HUES48 (cell line): ENCODE data around the gene PDE8B.

Experiments
- H3K27ac ChIP-seq: one replicate; pipeline ENCODE4 v1.7.0; 2013; ENCODE audit warnings: low read depth, low read length, inconsistent platforms
- H3K27me3 ChIP-seq: 2 replicates; pipeline ENCODE4 v1.6.1; 2013; ENCODE audit warnings: mild to moderate bottlenecking, low read length; ENCODE audit not compliant: control insufficient read depth, insufficient read depth
- H3K36me3 ChIP-seq: 2 replicates; pipeline ENCODE4 v1.6.1; 2013; ENCODE audit warnings: low read length; ENCODE audit not compliant: control insufficient read depth, insufficient read depth
- H3K4me1 ChIP-seq: 2 replicates; pipeline ENCODE4 v1.6.1; 2013; ENCODE audit warnings: mild to moderate bottlenecking, low read length; ENCODE audit not compliant: control insufficient read depth, insufficient read depth
- H3K4me3 ChIP-seq: 2 replicates; pipeline ENCODE4 v1.5.1; 2013; ENCODE audit warnings: mild to moderate bottlenecking, low read depth, low read length
- H3K9ac ChIP-seq: 2 replicates; pipeline ENCODE4 v1.6.1; 2013; ENCODE audit warnings: mild to moderate bottlenecking, low read depth, low read length, moderate library complexity
- H3K9me3 ChIP-seq: 2 replicates; pipeline ENCODE4 v1.6.1; 2013; ENCODE audit warnings: low read length; ENCODE audit not compliant: control insufficient read depth, insufficient read depth

The PDE8B gene

DNA sequence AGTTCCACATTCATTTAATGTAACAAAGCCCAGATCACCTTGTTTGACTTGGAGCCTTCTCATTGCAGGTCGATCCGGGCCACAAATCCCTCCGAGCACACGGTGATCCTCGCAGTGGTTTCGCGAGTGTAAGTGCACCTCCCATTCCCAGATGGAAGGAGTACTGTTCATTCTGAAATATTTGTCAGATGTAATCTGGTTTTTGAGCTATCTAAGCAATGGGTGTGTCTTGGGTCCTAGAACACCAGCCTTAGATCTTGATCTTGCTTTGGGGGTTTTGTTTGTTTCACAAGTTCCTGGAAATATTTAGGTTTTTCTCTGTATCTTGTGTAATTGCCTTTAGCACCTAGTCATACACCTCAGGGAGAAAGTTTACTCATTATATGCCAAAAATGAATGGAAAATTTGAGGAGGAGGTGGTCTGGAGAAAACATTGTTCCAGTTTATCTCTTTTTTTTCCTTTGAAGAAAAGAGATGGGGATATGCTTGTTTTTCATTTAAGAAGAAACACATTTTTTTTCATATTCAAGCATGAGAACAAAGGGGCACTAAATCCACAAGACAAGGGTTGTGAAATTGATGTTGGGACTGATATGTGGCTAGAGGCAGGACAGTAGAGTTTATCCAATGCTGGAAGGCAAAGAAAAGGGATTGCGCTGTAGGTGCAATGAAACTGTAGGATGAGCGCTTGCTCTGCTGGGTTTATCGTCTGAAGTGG is 118.6 kb downstream of the PDE8B start:
- Histone ChIP-seq H3K9me3 (no peaks in the 10 kb centered on the region), H3K27me3 (no peaks in the 10 kb centered on the region), H3K27ac (no peak overlapping the region), H3K4me3 (no peak overlapping the region), H3K9ac (no peak overlapping the region), H3K4me1 (peaks cover 12% of the 10 kb centered on the region), H3K36me3 (no peaks in the 10 kb centered on the region)

DNA sequence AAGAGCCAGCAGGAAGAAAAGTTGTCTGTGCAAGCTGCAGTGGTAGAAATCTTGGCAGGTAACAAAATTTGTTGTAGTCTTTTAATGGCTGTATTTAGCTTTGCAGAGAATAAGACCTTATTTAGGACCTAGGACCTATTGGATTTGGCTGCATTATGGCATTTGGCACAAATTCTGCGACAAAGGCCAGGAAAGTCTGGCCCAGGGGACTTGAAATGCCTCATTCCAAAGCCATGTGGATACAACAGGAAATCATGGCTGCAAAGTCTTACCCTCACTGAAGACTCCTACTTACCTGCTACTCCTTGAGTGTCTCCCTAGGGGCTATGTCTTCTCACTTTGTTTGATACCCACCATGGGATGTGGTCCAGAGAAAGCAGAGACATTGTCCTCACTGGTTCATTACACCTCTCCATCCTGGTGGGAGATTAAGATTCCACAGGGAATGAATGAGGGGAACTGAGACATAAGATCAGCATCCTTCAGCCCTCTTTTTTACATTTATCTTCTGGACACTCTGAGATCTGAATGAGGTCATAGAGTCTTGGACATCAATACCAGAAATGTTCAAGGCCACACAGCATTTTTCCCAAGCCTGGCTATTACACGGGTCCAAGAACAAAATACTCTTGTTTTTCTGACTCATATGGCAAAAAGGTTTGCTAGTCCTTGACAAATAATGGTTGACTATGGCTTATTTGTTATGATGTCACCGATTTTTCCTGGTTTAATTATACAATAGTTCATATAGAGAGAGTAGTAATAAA is 119.4 kb downstream of the PDE8B start:
- H3K27me3 ChIP-seq, result no peaks in the 10 kb centered on the region
- H3K4me1 ChIP-seq, result peaks cover 17% of the 10 kb centered on the region
- no peak overlapping the region for H3K27ac ChIP-seq
- H3K9me3 ChIP-seq, result no peaks in the 10 kb centered on the region
- H3K36me3 ChIP-seq, result no peaks in the 10 kb centered on the region
- H3K9ac ChIP-seq, result no peak overlapping the region
- H3K4me3 ChIP-seq, result no peak overlapping the region

- Histone ChIP-seq H3K9me3 (no peaks in the 10 kb centered on the region), H3K36me3 (no peaks in the 10 kb centered on the region), H3K27ac (no peak overlapping the region), H3K4me3 (no peak overlapping the region), H3K4me1 (peaks cover 25% of the 10 kb centered on the region), H3K9ac (no peak overlapping the region), H3K27me3 (no peaks in the 10 kb centered on the region)
These were observed 122.6 kb downstream of the PDE8B start for GRCh38 chr5:77333036-77333435.

GRCh38 chr5:77333451-77334123 is 123.1 kb downstream of the PDE8B start:
- no peak overlapping the region for H3K4me3 ChIP-seq
- H3K27ac ChIP-seq, result no peak overlapping the region
- no peaks in the 10 kb centered on the region for H3K27me3 ChIP-seq

DNA sequence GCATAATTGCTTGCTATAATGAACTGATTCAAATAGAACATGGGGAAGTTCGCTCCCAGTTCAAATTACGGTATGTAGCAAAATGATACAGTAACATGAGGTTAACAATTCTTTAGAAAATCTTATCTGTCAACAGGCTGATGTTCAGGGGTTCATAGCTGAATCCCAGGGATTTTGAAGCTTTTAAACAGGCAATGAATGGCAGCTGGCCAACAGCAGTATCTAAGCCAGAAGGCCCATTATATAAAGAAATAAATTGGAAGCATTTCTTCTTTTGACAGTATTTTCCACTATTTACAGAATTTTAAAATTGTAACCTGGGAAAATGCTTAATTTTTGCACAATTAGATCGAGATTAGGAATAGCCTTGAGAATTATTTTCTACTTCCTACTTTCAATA is 126.8 kb downstream of the PDE8B start:
- Histone ChIP-seq H3K9ac (no peak overlapping the region), H3K9me3 (no peaks in the 10 kb centered on the region), H3K4me1 (peaks cover 29% of the 10 kb centered on the region), H3K27me3 (no peaks in the 10 kb centered on the region), H3K36me3 (no peaks in the 10 kb centered on the region), H3K4me3 (no peak overlapping the region), H3K27ac (no peak overlapping the region)

More at GRCh38 chr5:77333451-77334123, 123.1 kb downstream of the PDE8B start:
- H3K4me1 ChIP-seq, result peaks cover 29% of the 10 kb centered on the region
- H3K36me3 ChIP-seq, result no peaks in the 10 kb centered on the region
- no peaks in the 10 kb centered on the region for H3K9me3 ChIP-seq
- H3K9ac ChIP-seq, result no peak overlapping the region

- Histone ChIP-seq H3K27ac (no peak overlapping the region), H3K9ac (no peak overlapping the region), H3K4me3 (no peak overlapping the region), H3K9me3 (no peaks in the 10 kb centered on the region), H3K27me3 (no peaks in the 10 kb centered on the region), H3K4me1 (peaks cover 29% of the 10 kb centered on the region), H3K36me3 (no peaks in the 10 kb centered on the region)
These were observed 127.2 kb downstream of the PDE8B start for GRCh38 chr5:77337686-77338085.

GRCh38 chr5:77339337-77339890 is 128.9 kb downstream of the PDE8B start:
- Histone ChIP-seq H3K9me3 (no peaks in the 10 kb centered on the region), H3K27me3 (no peaks in the 10 kb centered on the region), H3K9ac (no peak overlapping the region), H3K36me3 (no peaks in the 10 kb centered on the region), H3K27ac (no peak overlapping the region), H3K4me1 (peaks cover 14% of the 10 kb centered on the region), H3K4me3 (no peak overlapping the region)

GRCh38 chr5:77343165-77343564 is 132.7 kb downstream of the PDE8B start:
- no peaks in the 10 kb centered on the region for H3K27me3 ChIP-seq
- no peaks in the 10 kb centered on the region for H3K36me3 ChIP-seq
- 0 out of 2 replicates have a peak, but pooled peaks cover 3% of the 10 kb centered on the region for H3K4me1 ChIP-seq
- no peak overlapping the region for H3K27ac ChIP-seq
- no peak overlapping the region for H3K9ac ChIP-seq
- H3K9me3 ChIP-seq, result no peaks in the 10 kb centered on the region
- no peak overlapping the region for H3K4me3 ChIP-seq

DNA sequence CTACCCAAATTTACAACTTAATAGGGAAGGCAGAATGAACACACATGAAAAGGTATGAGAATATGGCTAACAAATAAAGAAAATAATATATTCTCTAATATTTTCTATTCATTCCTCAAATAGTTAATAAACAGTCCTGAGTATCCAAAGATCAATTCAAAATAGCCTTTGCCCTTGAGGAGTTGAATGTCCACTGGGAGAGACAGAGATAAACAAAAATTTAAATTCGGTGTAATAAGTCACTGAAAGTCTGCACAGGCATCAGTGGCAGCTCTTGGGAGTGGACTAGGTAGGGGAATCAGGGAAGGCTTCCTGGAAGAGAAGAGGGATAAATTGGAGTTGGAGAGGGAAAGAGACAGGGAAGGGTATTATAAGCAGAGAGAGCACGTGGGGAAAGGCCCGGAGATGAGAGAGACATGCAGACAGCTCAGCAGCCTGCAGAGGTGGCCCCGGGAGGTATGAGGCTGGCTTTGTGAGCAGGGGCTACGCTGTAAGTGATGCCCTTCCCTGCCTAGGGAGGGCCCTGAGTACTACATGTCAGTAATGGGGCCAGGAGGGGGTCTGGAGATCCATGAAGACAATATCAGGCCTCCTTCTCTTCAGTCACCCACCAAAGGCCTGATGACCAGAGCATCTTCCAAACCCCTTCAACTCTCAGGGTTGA is 137.1 kb downstream of the PDE8B start:
- Histone ChIP-seq H3K36me3 (no peaks in the 10 kb centered on the region), H3K27me3 (no peaks in the 10 kb centered on the region), H3K9ac (no peak overlapping the region), H3K4me1 (no peaks in the 10 kb centered on the region), H3K4me3 (no peak overlapping the region), H3K9me3 (no peaks in the 10 kb centered on the region), H3K27ac (no peak overlapping the region)

GRCh38 chr5:77353251-77353650 is 142.8 kb downstream of the PDE8B start:
- H3K9me3 ChIP-seq, result no peaks in the 10 kb centered on the region
- H3K4me3 ChIP-seq, result no peak overlapping the region
- no peaks in the 10 kb centered on the region for H3K27me3 ChIP-seq
- H3K9ac ChIP-seq, result no peak overlapping the region
- no peaks in the 10 kb centered on the region for H3K4me1 ChIP-seq
- H3K36me3 ChIP-seq, result no peaks in the 10 kb centered on the region
- H3K27ac ChIP-seq, result no peak overlapping the region
